C1 segment of cervical spinal cord (tissue), 14 donors: ENCODE measurements around the gene DNAH6.
"Not testable (repeated sequence)": the region's sequence is repeated elsewhere in the genome, so short reads cannot be mapped to it uniquely, and the experiment has no call there.

ENCODE experiments used
- DNase-seq, 14 donors: peaks; one replicate each; lab custom pipeline; 2025; lab: John Stamatoyannopoulos, UW

The DNAH6 gene

GRCh38 chr2:84865181-84865783, 349.0 kb downstream of the DNAH6 start:
- DNase-seq, result peak in 1 of 14 donors; percentile 17

- no peak for DNase-seq
Observed at GRCh38 chr2:84866122-84866521, 349.8 kb downstream of the DNAH6 start.

GRCh38 chr2:84868327-84868726, 352.0 kb downstream of the DNAH6 start:
- DNase-seq, result not testable (repeated sequence)
